ENCODE measurements around the gene RPS6KA2.

Gene RPS6KA2

DNA sequence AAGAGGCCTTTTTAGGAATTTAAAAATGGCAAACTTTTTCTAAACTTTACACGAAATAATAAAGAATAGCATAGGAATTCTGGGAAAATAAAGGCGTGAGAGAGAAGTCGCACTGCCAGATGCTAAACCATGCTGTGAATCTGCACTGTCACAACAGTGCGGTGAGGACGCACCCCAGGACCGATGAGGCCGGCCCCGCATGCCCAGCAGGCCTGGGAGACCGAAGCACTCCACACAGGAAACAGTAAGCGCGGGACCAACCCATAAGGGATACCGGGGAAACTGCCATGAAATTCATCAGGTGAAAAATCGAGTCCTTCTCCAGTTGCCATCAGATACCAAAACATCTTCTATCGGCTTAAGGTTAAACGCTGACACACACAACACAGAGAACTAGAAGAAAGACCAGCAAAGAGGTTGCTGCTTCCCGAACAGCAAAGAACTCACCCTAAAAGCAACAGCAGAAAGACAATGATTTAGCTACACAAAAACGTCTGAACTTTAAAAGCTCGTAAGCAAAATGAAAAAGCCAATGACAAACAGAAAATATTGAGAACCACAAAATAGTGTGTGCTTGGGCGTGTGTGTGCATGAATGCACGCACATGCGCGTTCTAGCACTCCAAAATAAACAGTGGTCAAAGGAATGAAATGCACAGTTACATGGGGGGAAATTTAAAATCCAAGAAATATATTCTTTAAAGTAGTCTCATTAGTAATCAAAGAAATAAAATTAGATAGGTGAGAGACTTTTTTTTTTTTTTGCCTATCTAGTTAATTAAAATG, 55.9 kb downstream of the RPS6KA2 start:
- TF ChIP-seq, protein P1, sequence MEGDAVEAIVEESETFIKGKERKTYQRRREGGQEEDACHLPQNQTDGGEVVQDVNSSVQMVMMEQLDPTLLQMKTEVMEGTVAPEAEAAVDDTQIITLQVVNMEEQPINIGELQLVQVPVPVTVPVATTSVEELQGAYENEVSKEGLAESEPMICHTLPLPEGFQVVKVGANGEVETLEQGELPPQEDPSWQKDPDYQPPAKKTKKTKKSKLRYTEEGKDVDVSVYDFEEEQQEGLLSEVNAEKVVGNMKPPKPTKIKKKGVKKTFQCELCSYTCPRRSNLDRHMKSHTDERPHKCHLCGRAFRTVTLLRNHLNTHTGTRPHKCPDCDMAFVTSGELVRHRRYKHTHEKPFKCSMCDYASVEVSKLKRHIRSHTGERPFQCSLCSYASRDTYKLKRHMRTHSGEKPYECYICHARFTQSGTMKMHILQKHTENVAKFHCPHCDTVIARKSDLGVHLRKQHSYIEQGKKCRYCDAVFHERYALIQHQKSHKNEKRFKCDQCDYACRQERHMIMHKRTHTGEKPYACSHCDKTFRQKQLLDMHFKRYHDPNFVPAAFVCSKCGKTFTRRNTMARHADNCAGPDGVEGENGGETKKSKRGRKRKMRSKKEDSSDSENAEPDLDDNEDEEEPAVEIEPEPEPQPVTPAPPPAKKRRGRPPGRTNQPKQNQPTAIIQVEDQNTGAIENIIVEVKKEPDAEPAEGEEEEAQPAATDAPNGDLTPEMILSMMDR (IDR thresholded peaks at IDR 0.05): no peak
- peaks cover 0 to 1% (median 0%) of the 10 kb centered on the region in 3 donors for H3K9me3 ChIP-seq
- no peaks in the 10 kb centered on the region for H3K36me3 ChIP-seq
- peaks cover 0 to 9% (median 0%) of the 10 kb centered on the region in 4 donors for H3K4me1 ChIP-seq
- intact Hi-C loops (cut with DNase I; ENCODE audit: low total_unique reads): no loop called here
- no peak overlapping the region for H3K4me3 ChIP-seq
- DNase-seq: no peak
- no peak overlapping the region for H3K27ac ChIP-seq
- no peaks in the 10 kb centered on the region for H3K27me3 ChIP-seq

DNA sequence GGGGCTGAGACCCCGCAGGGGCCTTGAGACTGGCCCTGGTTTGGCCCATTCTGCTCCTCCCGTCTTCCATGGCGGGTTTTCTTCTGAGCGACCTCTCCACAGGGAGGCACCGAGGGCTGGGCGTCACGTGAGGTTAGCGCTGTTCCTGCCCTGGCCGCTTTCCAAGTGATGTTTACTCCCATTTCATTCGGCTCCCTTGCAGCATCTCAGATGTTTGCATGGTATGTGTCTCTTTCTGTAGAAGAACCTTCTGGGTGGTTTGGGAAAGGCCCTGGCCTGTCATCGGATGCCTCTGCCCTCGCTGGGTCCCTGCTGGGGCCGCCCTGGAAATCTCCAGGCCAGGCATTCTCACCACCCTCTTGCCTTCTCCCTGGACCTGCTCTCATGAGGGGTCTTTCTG, 57.8 kb downstream of the RPS6KA2 start:
- H3K4me3 ChIP-seq: no peak overlapping the region
- H3K36me3 ChIP-seq: no peaks in the 10 kb centered on the region
- H3K9me3 ChIP-seq: no peaks in the 10 kb centered on the region
- TF ChIP-seq, protein P1 (IDR thresholded peaks at IDR 0.05): no peak
- H3K27ac ChIP-seq: no peak overlapping the region
- H3K4me1 ChIP-seq: peaks cover 0 to 9% (median 1%) of the 10 kb centered on the region in 4 donors
- intact Hi-C loops (cut with DNase I; ENCODE audit: low total_unique reads): no loop called here
- DNase-seq: no peak
- H3K27me3 ChIP-seq: no peaks in the 10 kb centered on the region

DNA sequence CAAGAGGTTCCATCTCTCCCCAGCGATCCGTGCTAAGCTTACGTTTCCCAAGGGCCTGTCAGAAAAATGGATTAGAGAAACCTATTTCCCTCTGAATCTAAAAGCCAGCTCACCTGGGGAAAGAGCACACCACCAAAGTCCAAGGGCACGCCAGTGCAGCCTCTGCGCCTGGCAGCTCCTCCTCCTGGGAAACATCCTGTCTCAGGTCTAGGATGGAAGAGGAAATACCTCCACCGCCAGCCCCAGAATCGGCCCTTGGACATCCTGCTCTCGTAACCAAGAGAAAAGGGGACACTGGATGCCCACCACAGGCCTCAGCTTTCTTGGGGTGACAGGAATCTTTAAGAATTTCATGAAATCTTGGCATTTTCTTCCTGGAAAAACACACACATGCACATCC, 59.2 kb downstream of the RPS6KA2 start:
- no peak for DNase-seq
- no peak overlapping the region for H3K27ac ChIP-seq

DNA sequence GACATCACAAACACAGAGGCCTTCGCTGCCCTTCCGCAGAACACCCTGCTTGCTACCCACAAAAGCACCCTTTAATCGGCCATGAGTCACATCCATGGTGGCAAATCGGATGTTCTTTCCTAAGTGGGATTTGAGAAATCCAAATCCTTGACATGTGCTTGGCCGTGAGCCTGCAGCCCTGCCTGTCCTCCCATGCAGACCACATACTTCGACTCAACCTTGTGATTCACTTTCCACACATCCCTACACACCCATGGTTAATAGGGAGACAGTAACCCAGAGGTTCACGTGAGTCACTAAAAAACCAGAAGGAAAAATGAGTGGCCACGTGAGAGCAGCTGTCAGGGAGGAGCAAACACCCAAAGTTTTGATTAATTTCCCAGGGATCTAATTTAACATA, 59.9 kb downstream of the RPS6KA2 start:
- peaks cover 0 to 3% (median 0%) of the 10 kb centered on the region in 4 donors for H3K4me1 ChIP-seq
- TF ChIP-seq, protein P1 (IDR thresholded peaks at IDR 0.05): no peak
- no peak overlapping the region for H3K4me3 ChIP-seq
- H3K36me3 ChIP-seq: peaks cover 0 to 3% (median 0%) of the 10 kb centered on the region in 3 donors
- DNase-seq: no peak
- no peak overlapping the region for H3K27ac ChIP-seq
- no peaks in the 10 kb centered on the region for H3K9me3 ChIP-seq
- H3K27me3 ChIP-seq: no peaks in the 10 kb centered on the region
- intact Hi-C loops (cut with DNase I; ENCODE audit: low total_unique reads): no loop called here

More for the DNA sequence above, 59.2 kb downstream of the RPS6KA2 start:
- H3K4me1 ChIP-seq: peaks cover 0 to 7% (median 1%) of the 10 kb centered on the region in 4 donors
- H3K36me3 ChIP-seq: peaks cover 0 to 3% (median 0%) of the 10 kb centered on the region in 3 donors
- TF ChIP-seq, protein P1 (IDR thresholded peaks at IDR 0.05): no peak
- H3K27me3 ChIP-seq: no peaks in the 10 kb centered on the region
- no peak overlapping the region for H3K4me3 ChIP-seq
- no peaks in the 10 kb centered on the region for H3K9me3 ChIP-seq
- intact Hi-C loops (cut with DNase I; ENCODE audit: low total_unique reads): no loop called here

DNA sequence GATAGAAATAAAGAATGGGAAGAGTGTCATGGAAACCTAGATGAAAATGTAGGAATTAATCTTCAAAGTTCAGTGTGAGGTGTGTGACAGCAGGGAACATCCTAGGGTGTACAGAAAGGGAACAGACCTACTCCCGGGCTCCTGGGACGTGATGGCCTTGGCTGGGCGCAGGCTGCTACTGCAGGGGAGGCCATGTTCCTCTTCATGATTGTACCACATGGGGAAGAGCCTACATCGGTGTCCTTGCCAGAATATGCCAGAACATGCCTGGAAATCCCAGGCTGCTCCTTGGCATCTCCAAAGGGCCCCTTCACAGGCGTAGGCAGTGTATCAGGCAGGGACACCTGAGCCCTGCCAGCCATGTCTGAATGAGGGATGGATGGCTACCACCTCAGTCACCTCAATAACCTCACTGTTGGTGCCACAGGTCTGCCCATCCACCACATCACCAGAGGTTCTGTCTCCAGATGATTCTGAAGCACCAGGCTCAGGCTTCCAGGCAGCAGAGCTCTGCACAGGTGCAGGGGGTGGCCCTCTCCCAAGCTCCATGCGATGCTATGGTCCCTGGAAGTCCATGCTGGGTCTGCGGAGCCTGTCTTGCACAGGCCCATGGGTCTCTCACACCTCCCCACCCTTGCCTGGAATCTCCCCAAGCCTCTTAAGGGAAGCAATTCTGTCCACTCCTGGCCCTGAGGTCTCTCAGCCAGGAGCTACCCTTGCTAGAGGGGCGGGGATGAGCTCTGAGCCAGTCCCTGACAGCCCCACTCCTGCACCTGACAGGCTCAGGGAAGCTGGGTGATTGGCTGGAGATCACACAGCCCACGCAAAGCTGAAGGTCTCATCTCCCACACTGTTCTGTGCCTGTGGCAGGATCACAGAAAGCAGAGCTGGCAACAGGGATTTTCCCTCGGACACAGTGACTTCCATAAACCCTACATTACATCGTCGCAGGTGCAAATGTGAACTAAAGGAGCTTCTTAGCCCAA, 60.7 kb downstream of the RPS6KA2 start:
- intact Hi-C loops (cut with DNase I; ENCODE audit: low total_unique reads): no loop called here
- H3K4me3 ChIP-seq: no peak overlapping the region
- H3K4me1 ChIP-seq: peaks cover 0 to 3% (median 0%) of the 10 kb centered on the region in 4 donors
- H3K27ac ChIP-seq: peak overlapping the region in 1 of 2 donors; percentile 1
- TF ChIP-seq, protein P1 (IDR thresholded peaks at IDR 0.05): no peak
- DNase-seq: no peak
- H3K9me3 ChIP-seq: no peaks in the 10 kb centered on the region
- no peaks in the 10 kb centered on the region for H3K27me3 ChIP-seq
- peaks cover 0 to 3% (median 0%) of the 10 kb centered on the region in 3 donors for H3K36me3 ChIP-seq
